Muscle layer of duodenum (tissue), 2 donors: ENCODE measurements around the gene CADPS.
A peak's percentile ranks its signal among the peaks of the same experiment; 100 is the strongest.

Experiments used
- H3K27ac ChIP-seq: one replicate; pipeline ENCODE4 v1.7.0; 2013; ENCODE audit warnings: mild to moderate bottlenecking, low read length
- H3K27me3 ChIP-seq: one replicate; pipeline ENCODE4 v1.7.0; 2013; ENCODE audit warnings: low read depth, mild to moderate bottlenecking, control low read depth, low read length
- H3K36me3 ChIP-seq, 2 donors: one replicate each; pipeline ENCODE4 v1.7.0; 2013; ENCODE audit warnings: low read length in 2 of 2, control low read depth in 1 of 2, mild to moderate bottlenecking in 1 of 2; ENCODE audit not compliant: insufficient read depth in 2 of 2, control insufficient read depth in 1 of 2
- H3K4me1 ChIP-seq, 2 donors: one replicate each; pipeline ENCODE4 v1.7.0; 2013; ENCODE audit warnings: low read length in 2 of 2, mild to moderate bottlenecking in 2 of 2, control low read depth in 1 of 2, moderate library complexity in 1 of 2; ENCODE audit not compliant: insufficient read depth in 2 of 2, control insufficient read depth in 1 of 2
- H3K4me3 ChIP-seq, 2 donors: one replicate each; pipeline ENCODE4 v1.7.0; 2013; ENCODE audit warnings: low read length in 2 of 2, low read depth in 1 of 2, mild to moderate bottlenecking in 1 of 2
- H3K9me3 ChIP-seq, 2 donors: one replicate each; pipeline ENCODE4 v1.7.0; 2013; ENCODE audit warnings: low read length in 2 of 2, control low read depth in 1 of 2, mild to moderate bottlenecking in 1 of 2; ENCODE audit not compliant: control insufficient read depth in 1 of 2
- donor health status: healthy.

CADPS gene

DNA sequence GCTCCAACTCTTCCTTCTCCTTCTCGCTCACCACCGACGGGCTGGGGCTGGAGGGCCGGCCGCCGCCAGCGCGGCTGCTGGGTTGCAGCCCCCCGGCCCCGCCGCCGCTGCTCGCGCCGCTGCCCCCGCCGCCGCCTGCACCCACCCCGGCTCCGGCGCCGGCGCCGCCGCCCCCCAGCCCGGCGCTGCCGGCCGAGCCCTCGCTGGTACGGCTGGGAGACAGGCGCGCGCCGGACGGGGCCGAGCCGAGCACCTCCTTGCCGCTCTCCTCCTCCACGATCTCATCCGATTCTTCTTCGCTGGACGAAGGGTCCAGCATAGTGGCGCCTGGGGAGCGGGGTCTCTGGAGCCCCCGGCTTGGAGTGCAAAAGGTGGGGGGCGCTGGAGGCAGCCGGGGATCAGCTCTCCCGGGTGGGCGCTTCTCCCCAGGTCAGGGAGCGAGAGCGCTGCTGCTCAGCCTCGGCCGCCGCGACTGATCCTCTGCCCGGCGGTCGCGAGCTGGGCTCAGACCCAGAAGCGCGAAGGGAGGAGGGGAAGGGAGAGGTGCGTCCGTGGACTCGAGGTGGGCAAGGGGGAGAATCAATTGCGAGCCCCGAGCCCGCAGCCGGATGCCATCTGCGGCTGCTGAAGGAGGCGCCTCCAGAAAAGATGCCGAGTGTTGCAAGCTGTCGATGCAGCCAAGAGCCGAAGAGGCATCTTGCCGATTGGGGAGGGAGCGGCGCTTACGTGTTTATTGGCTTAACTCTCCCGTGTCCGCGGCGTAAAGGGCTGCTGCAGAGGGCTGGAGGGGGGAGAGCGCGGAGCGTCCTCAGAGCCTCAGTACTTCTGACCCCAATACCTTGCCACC, at the start of gene CADPS:
Gene CADPS, minus strand, starts transcription at position 706 of the 847 bp plus-strand sequence. Its CDS starts 387 bp downstream, at position 319.
- no peaks in the 10 kb centered on the region for H3K27me3 ChIP-seq
- H3K27ac ChIP-seq: no peak within 1 kb of the TSS
- H3K36me3 ChIP-seq: no peaks in the 10 kb centered on the region
- peaks cover 0 to 5% of the 10 kb centered on the region in 2 donors for H3K9me3 ChIP-seq
- peak within 1 kb of the TSS; percentile 22 to 69 for H3K4me3 ChIP-seq
- H3K4me1 ChIP-seq: peaks cover 0 to 23% of the 10 kb centered on the region in 2 donors

DNA sequence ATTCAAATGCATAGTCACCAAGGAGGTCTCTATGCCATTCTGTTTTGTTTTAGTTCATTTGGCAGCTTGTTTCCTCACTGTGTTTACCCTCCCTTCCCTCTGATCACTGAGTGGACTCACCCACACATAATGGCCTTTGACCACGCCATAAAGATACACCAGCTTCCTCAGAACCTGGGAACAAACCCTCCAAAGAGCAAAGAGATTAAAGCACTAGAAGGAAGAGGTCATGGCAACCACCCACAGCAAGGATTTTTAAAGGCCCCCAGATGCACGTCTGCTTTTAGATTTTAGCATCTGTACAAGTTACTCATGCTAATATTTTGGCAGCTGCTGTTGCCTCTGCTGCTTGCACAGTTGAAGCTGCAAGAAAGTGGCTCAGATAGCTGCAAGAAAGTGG, 47.9 kb upstream of the CADPS start:
- H3K27ac ChIP-seq: no peak overlapping the region
- no peaks in the 10 kb centered on the region for H3K36me3 ChIP-seq

DNA sequence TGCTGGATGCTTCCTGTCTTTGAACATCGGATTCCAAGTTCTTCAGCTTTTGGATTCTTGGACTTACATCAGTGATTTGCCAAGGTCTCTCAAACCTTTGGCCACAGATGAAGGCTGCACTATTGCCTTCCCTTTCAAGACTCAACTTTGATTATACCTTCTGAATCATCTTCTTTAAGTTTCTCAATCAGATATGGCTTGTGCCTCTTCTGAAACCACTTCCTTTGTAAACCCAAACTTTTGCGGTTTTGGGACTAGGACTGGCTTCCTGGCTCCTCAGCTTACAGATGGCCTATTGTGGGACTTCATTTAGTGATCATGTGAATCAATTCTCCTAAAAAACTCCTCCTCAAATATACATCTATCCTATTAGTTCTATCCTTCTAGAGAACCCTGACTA, 47.1 kb upstream of the CADPS start:
- H3K27ac ChIP-seq: no peak overlapping the region

More for the DNA sequence above, 47.9 kb upstream of the CADPS start:
- Histone ChIP-seq H3K4me3 (no peak overlapping the region), H3K4me1 (no peaks in the 10 kb centered on the region), H3K9me3 (no peaks in the 10 kb centered on the region), H3K27me3 (no peaks in the 10 kb centered on the region)

DNA sequence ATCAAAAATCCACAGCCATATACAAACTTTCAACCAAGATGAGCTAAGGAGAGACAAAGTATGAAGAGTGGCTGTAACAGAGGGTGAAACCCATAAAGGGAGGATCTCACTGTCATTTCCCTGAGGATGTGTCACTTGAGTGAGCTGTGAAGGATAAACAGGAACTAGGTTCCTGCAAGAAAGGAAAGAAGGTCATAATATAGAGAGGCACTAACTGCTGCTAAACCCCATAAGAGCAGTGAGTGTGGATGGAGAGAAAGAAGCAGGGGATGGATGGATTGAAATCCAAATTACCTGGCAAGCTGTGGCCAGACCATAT, 45.2 kb upstream of the CADPS start:
- no peak overlapping the region for H3K4me3 ChIP-seq
- no peak overlapping the region for H3K27ac ChIP-seq
- H3K4me1 ChIP-seq: no peaks in the 10 kb centered on the region
- H3K27me3 ChIP-seq: no peaks in the 10 kb centered on the region
- no peaks in the 10 kb centered on the region for H3K36me3 ChIP-seq
- no peaks in the 10 kb centered on the region for H3K9me3 ChIP-seq

More for the DNA sequence above, 47.1 kb upstream of the CADPS start:
- H3K4me3 ChIP-seq: no peak overlapping the region
- H3K27me3 ChIP-seq: no peaks in the 10 kb centered on the region
- H3K4me1 ChIP-seq: no peaks in the 10 kb centered on the region
- no peaks in the 10 kb centered on the region for H3K36me3 ChIP-seq
- no peaks in the 10 kb centered on the region for H3K9me3 ChIP-seq

DNA sequence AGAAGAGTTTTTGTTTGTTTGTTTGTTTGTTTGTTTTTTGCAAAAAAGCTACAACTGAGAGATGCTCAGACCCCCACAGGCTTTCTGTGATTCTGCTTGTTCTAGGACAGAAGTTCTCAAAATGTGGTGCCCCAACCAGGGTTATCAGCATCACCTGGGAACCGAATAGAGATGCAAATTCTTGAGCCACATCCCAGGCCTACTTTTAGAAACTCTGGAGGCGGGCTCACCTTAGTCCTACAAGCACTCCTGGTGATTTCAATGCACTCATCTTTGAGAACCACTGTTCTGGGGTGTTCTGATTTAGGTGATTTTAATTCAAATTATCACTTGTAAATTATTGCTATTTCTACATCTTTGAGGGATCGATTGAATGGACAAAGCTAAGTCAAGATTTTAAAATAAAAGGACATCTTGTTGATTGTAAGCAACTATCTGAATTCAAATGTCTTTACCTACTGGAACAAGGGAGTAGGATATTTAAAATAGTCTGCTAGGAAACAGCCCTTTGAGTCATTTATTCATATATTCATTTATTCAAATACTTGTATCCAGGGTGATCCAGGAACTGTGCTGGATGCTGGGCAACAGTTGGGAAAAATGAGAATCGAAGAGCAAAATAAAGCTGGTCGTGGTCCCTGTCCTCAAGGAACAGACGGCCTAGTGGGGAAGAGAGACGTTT, 44.7 kb upstream of the CADPS start:
- Histone ChIP-seq H3K9me3 (no peaks in the 10 kb centered on the region), H3K36me3 (no peaks in the 10 kb centered on the region), H3K4me3 (no peak overlapping the region), H3K27ac (no peak overlapping the region), H3K27me3 (no peaks in the 10 kb centered on the region), H3K4me1 (no peaks in the 10 kb centered on the region)

DNA sequence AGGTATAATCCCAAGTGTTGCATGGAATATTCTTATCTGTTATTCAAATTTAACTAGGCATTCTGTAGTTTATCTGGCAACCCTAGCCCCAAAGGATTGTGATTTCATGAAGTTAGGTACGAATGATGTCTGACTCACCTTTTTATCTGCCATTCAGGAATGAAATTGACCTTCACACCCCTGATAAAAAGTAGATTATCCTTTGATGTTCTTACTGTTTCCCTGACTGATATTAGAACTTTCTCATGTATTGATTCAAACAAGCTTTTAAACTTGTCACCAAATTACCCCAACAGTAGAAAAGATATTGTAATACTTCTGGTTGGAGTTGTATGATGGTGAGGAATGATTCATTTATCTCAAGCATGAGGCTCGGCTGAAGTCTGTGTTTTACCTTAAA, 43.6 kb upstream of the CADPS start:
- no peaks in the 10 kb centered on the region for H3K9me3 ChIP-seq
- no peaks in the 10 kb centered on the region for H3K4me1 ChIP-seq
- H3K4me3 ChIP-seq: no peak overlapping the region
- no peaks in the 10 kb centered on the region for H3K27me3 ChIP-seq
- H3K27ac ChIP-seq: no peak overlapping the region
- no peaks in the 10 kb centered on the region for H3K36me3 ChIP-seq

DNA sequence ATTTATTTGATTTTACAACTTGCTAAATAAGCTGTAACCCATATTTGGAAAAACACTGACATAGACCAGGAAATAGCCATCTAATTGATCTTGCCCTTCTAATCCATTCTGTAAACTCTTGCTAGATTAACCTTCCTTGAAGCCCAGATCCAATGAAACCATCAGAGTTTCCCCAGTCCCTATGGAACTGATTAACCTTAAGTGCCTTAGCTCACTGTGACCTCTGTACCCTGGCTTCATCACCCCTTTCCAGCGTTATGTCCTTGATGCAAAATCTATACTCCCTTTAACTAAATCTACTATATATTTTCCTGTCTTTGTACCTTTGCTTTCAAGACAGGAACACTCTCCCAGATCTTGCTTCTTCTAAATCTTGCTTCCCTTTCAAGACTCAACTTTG, 42.9 kb upstream of the CADPS start:
- Histone ChIP-seq H3K4me1 (no peaks in the 10 kb centered on the region), H3K4me3 (no peak overlapping the region), H3K27ac (no peak overlapping the region), H3K27me3 (no peaks in the 10 kb centered on the region), H3K36me3 (no peaks in the 10 kb centered on the region), H3K9me3 (no peaks in the 10 kb centered on the region)

DNA sequence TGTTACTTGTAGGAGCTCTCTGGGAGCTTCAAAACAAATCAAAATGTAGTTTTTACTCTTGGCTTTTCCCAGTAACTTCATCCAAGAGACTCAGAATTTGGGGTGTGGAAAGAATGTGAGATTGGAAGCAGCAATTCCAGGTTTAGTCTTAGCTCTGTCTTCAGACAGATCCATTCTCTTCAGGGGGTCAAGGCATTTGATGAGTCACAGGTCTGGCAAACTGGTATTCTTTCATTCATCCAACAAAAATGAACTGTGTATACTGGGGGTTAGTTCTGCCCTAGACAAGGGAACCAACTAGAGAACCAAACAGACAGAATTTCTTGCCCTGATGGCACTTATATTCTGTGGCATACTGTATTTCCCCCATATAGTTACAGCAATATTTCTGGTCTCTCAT, 36.3 kb upstream of the CADPS start:
- no peaks in the 10 kb centered on the region for H3K9me3 ChIP-seq
- no peaks in the 10 kb centered on the region for H3K27me3 ChIP-seq
- no peak overlapping the region for H3K27ac ChIP-seq
- H3K4me1 ChIP-seq: no peaks in the 10 kb centered on the region
- H3K4me3 ChIP-seq: no peak overlapping the region
- no peaks in the 10 kb centered on the region for H3K36me3 ChIP-seq

DNA sequence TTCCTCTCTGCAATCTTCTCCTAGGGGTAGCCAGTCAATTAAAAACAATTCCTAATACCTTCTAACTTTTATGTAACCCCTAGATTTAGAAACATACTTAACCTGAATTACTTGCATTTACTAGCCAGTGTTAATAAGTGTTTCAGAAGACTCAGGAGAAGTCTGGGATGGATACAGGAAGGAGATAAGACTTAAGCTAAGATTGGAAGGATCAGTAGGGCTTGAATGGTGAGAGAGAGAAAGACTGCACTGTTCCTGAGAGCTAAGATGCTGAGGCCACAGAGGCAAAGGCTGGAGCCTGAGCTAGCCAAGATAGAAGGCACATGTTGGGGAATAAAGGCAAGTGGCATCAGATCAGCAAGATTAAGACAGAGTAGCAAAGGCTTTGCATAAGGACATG, 30.1 kb upstream of the CADPS start:
- Histone ChIP-seq H3K27me3 (no peaks in the 10 kb centered on the region), H3K9me3 (no peaks in the 10 kb centered on the region), H3K4me1 (no peaks in the 10 kb centered on the region), H3K36me3 (no peaks in the 10 kb centered on the region), H3K27ac (no peak overlapping the region), H3K4me3 (no peak overlapping the region)

DNA sequence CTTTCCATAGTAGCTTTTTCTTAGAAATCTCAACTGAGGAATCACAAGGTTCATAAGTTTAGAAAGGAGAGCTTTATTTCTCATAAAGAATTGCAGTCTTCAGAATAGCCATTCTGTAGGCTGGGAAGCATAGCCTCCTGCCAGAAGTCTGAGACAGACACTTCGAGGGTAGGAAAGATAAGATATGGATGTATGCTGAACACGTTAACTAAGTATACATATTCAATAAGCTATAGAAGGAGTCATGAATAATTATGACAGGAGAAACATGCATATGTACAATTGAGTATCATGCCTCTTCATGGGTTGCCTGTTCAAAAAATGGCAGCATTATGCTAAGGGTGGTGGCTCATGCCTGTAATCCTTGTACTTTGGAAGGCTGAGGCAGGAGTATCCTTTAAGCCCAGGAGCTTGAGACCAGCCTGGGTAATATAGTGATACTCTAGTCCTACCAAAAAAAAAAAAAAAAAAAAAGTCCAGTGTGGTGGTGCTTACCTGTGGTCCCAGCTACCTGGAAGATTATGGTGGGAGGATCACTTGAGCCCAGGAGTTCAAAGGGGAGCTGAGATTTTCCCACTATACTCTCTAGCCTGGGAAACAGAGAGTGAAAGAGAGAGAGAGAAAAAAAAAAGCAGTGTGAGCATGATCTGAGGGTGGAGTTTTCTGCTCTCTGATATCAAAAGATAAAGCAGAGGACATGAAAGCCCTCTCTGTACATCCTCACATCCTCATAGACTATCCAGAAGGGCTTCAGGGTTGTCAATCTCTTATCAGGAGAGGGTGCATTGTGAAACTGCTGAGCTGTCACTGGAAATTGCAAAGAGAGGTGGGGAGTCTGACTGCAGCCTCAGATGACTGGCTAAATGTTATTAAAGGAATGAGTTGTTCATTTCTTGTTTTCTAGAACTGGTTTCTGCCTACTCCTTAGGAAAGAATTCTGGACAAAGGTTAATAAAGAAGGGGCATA, 23.6 kb upstream of the CADPS start:
- Histone ChIP-seq H3K4me3 (no peak overlapping the region), H3K4me1 (no peaks in the 10 kb centered on the region), H3K9me3 (no peaks in the 10 kb centered on the region), H3K27ac (no peak overlapping the region), H3K36me3 (no peaks in the 10 kb centered on the region), H3K27me3 (no peaks in the 10 kb centered on the region)

DNA sequence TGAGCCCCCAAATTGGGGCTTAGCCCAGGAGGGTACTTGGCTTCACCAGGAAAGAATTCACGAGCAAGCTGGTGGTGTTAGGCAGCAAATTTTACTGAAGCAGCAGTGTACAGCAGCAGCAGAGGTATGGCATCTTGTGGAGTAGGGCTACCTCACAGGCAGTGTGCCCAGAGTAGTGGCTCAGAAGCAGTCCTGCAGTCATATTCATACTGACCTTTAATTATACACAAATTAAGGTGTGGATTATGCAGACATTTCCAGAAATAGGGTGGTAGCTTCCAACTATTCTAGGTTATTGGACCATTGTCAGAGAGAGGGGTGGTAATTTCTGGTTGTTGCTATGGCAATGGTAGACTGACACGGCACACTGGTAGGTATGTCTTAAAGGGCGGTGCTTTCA, 20.7 kb upstream of the CADPS start:
- Histone ChIP-seq H3K36me3 (no peaks in the 10 kb centered on the region), H3K27me3 (no peaks in the 10 kb centered on the region), H3K9me3 (no peaks in the 10 kb centered on the region), H3K4me3 (no peak overlapping the region), H3K4me1 (no peaks in the 10 kb centered on the region), H3K27ac (no peak overlapping the region)
